Fibroblast of lung (primary cell): ENCODE results near the gene GPR55. TPM values are rescaled to one million over a fixed set of nuclear protein-coding genes. Genes with fewer than 3 reads are reported as not detected.

ENCODE experiments used
- DNase-seq, 2 donors: peaks; one replicate each; pipeline versions ENCODE4 v3.0.0 to v3.0.0-alpha.2; 2010; ENCODE audit warnings: low read depth in 2 of 2
- H2AFZ ChIP-seq: 2 replicates; pipeline ENCODE4 v1.5.1; 2012; ENCODE audit warnings: low read length, control low read depth, inconsistent platforms
- H3K27ac ChIP-seq: 2 replicates; pipeline ENCODE4 v1.5.1; 2011; ENCODE audit warnings: low read length, control low read depth; ENCODE audit not compliant: insufficient read depth
- H3K27me3 ChIP-seq: 2 replicates; pipeline ENCODE4 v1.5.1; 2011; ENCODE audit warnings: mild to moderate bottlenecking, low read length; ENCODE audit not compliant: control insufficient read depth, insufficient read depth
- H3K36me3 ChIP-seq: 2 replicates; pipeline ENCODE4 v1.5.1; 2011; ENCODE audit warnings: low read length; ENCODE audit not compliant: control insufficient read depth, insufficient read depth
- H3K4me1 ChIP-seq: 2 replicates; pipeline ENCODE4 v1.5.1; 2011; ENCODE audit warnings: low read length; ENCODE audit not compliant: control insufficient read depth, insufficient read depth; ENCODE audit errors: extremely low read depth
- H3K4me2 ChIP-seq: 2 replicates; pipeline ENCODE4 v1.5.1; 2011; ENCODE audit warnings: low read length, control low read depth; ENCODE audit not compliant: insufficient read depth; ENCODE audit errors: extremely low read depth
- H3K4me3 ChIP-seq, 4 experiments: fragments of 200-600 bp in 1 of 4; sonication (generic) in 1 of 4; replicated peaks in 1 of 4; 2 replicates each; pipeline ENCODE4 v1.5.1; 2011 to 2016; ENCODE audit warnings: low read length in 4 of 4, low read depth in 3 of 4, mild to moderate bottlenecking in 3 of 4, control low read depth in 2 of 4, inconsistent platforms in 1 of 4, mixed read lengths in 1 of 4; ENCODE audit not compliant: insufficient read depth in 1 of 4; ENCODE audit errors: control extremely low read depth in 1 of 4
- H3K79me2 ChIP-seq: 2 replicates; pipeline ENCODE4 v1.5.1; 2012; ENCODE audit warnings: mild to moderate bottlenecking, low read length, inconsistent platforms; ENCODE audit not compliant: control insufficient read depth, insufficient read depth
- H3K9ac ChIP-seq: 2 replicates; pipeline ENCODE4 v1.5.1; 2011; ENCODE audit warnings: mild to moderate bottlenecking, low read length, control low read depth; ENCODE audit not compliant: insufficient read depth
- H3K9me3 ChIP-seq: 2 replicates; pipeline ENCODE4 v1.5.1; 2012; ENCODE audit warnings: low read depth, low read length; ENCODE audit not compliant: control insufficient read depth, insufficient read depth
- H4K20me1 ChIP-seq: 2 replicates; pipeline ENCODE4 v1.5.1; 2011; ENCODE audit warnings: low read length; ENCODE audit not compliant: control insufficient read depth, insufficient read depth; ENCODE audit errors: extremely low read depth
- CTCF ChIP-seq, 2 donors: IDR thresholded peaks in 1 of 2; conservative IDR thresholded peaks in 1 of 2; 1 replicate in 1 of 2; 2 replicates in 1 of 2; pipeline ENCODE4 v1.5.1; 2011 to 2012; ENCODE audit warnings: low read length in 2 of 2, control low read depth in 1 of 2, inconsistent platforms in 1 of 2, low read depth in 1 of 2, mild to moderate bottlenecking in 1 of 2
- EZH2 ChIP-seq: IDR thresholded peaks from 2 replicates; pipeline ENCODE4 v1.5.1; 2012; ENCODE audit warnings: low read length, control low read depth, mild to moderate bottlenecking; ENCODE audit errors: missing control alignments
- polyA plus RNA-seq, 2 donors: library from polyadenylated mRNA; depleted of rRNA in 1 of 2; stranded (reverse) in 1 of 2; unstranded in 1 of 2; fragments of >200 nt; gene quantifications; 2 replicates each; pipeline ENCODE4 v1.2.1, GENCODE V29; 2011 to 2012; ENCODE audit warnings: missing spikeins in 1 of 2
- total RNA-seq: library from RNA; depleted of rRNA; stranded (reverse); fragments of >200 nt; gene quantifications from 2 replicates; pipeline ENCODE4 v1.2.1, GENCODE V29; 2014

Gene GPR55
- total and polyA plus RNA-seq, 2 donors (not counting 1 experiment from before 2014, with no cell fraction given) = not detected

GRCh38 chr2:230893841-230894781 lies 30.9 kb downstream of the GPR55 start:
- H3K79me2 ChIP-seq = no peaks in the 10 kb centered on the region
- H3K36me3 ChIP-seq = no peaks in the 10 kb centered on the region
- no peak overlapping the region for H2AFZ ChIP-seq
- no peaks in the 10 kb centered on the region for H3K9me3 ChIP-seq
- H3K27me3 ChIP-seq = peaks cover 8% of the 10 kb centered on the region
- no peaks in the 10 kb centered on the region for H3K4me1 ChIP-seq
- no peak for TF ChIP-seq EZH2
- no peaks in the 10 kb centered on the region for H4K20me1 ChIP-seq
- H3K9ac ChIP-seq = no peak overlapping the region
- no peak overlapping the region for H3K4me3 ChIP-seq
- H3K27ac ChIP-seq = no peak overlapping the region
- H3K4me2 ChIP-seq = no peak overlapping the region
- no peak for DNase-seq

- no peaks in the 10 kb centered on the region for H3K4me1 ChIP-seq
- H2AFZ ChIP-seq = no peak overlapping the region
- H3K27me3 ChIP-seq = peaks cover 8% of the 10 kb centered on the region
- no peak overlapping the region for H3K9ac ChIP-seq
- H3K79me2 ChIP-seq = no peaks in the 10 kb centered on the region
- DNase-seq = no peak
- TF ChIP-seq EZH2 (no peak), CTCF (conservative IDR thresholded peaks at IDR 0.05 in 1 of 2, IDR thresholded peaks at IDR 0.05 in 1 of 2; ENCODE audit: low read depth in 1 of 2, low read length in 2 of 2) (no peak)
- H3K4me3 ChIP-seq = no peak overlapping the region
- H4K20me1 ChIP-seq = no peaks in the 10 kb centered on the region
- no peaks in the 10 kb centered on the region for H3K9me3 ChIP-seq
- H3K27ac ChIP-seq = no peak overlapping the region
- H3K4me2 ChIP-seq = no peak overlapping the region
- H3K36me3 ChIP-seq = no peaks in the 10 kb centered on the region
Observed at GRCh38 chr2:230893338-230893737, 31.7 kb downstream of the GPR55 start.

GRCh38 chr2:230891509-230891908 lies 33.5 kb downstream of the GPR55 start:
- H3K4me2 ChIP-seq = no peak overlapping the region
- peaks cover 4% of the 10 kb centered on the region for H3K27me3 ChIP-seq
- H3K27ac ChIP-seq = no peak overlapping the region
- no peak for TF ChIP-seq EZH2
- no peak for TF ChIP-seq CTCF (conservative IDR thresholded peaks at IDR 0.05 in 1 of 2, IDR thresholded peaks at IDR 0.05 in 1 of 2; ENCODE audit: low read depth in 1 of 2, low read length in 2 of 2)
- no peak overlapping the region for H2AFZ ChIP-seq
- H3K4me3 ChIP-seq = no peak overlapping the region
- H3K9me3 ChIP-seq = no peaks in the 10 kb centered on the region
- no peaks in the 10 kb centered on the region for H3K4me1 ChIP-seq
- no peak overlapping the region for H3K9ac ChIP-seq
- no peaks in the 10 kb centered on the region for H3K79me2 ChIP-seq
- no peaks in the 10 kb centered on the region for H3K36me3 ChIP-seq
- no peak for DNase-seq
- H4K20me1 ChIP-seq = no peaks in the 10 kb centered on the region
